HG03103 (cell line): ENCODE results near the gene ARHGAP15.

Source experiments
- ATAC-seq: cut with Tn5 transposase; IDR thresholded peaks from one replicate; pipeline ENCODE4 v1.9.1; 2021; ENCODE audit warnings: low read depth; ENCODE audit not compliant: unreplicated experiment

Gene ARHGAP15

GRCh38 chr2:143475041-143475776 lies 346.0 kb downstream of the ARHGAP15 start:
- no peak for ATAC-seq

- ATAC-seq = no peak
Measured at GRCh38 chr2:143476336-143477087, 347.3 kb downstream of the ARHGAP15 start.

GRCh38 chr2:143477714-143478443 lies 348.7 kb downstream of the ARHGAP15 start:
- ATAC-seq = no peak

GRCh38 chr2:143480086-143480485 lies 350.9 kb downstream of the ARHGAP15 start:
- ATAC-seq = no peak

- ATAC-seq = no peak
Measured at GRCh38 chr2:143480601-143481236, 351.5 kb downstream of the ARHGAP15 start.

GRCh38 chr2:143481237-143481623 lies 352.0 kb downstream of the ARHGAP15 start:
- no peak for ATAC-seq

GRCh38 chr2:143481733-143482132 lies 352.5 kb downstream of the ARHGAP15 start:
- ATAC-seq = no peak

- no peak for ATAC-seq
Measured at GRCh38 chr2:143482316-143482715, 353.1 kb downstream of the ARHGAP15 start.

- no peak for ATAC-seq
Measured at GRCh38 chr2:143482771-143483170, 353.6 kb downstream of the ARHGAP15 start.

GRCh38 chr2:143486976-143487375 lies 357.8 kb downstream of the ARHGAP15 start:
- no peak for ATAC-seq

GRCh38 chr2:143489145-143489544 lies 359.9 kb downstream of the ARHGAP15 start:
- no peak for ATAC-seq

- no peak for ATAC-seq
Measured at GRCh38 chr2:143491131-143491530, 361.9 kb downstream of the ARHGAP15 start.

- ATAC-seq = no peak
Measured at GRCh38 chr2:143493339-143493738, 364.1 kb downstream of the ARHGAP15 start.

GRCh38 chr2:143497726-143498125 lies 368.5 kb downstream of the ARHGAP15 start:
- no peak for ATAC-seq

GRCh38 chr2:143498496-143498895 lies 369.3 kb downstream of the ARHGAP15 start:
- no peak for ATAC-seq

- ATAC-seq = no peak
Measured at GRCh38 chr2:143499061-143499460, 369.8 kb downstream of the ARHGAP15 start.

GRCh38 chr2:143501106-143501676 lies 372.0 kb downstream of the ARHGAP15 start:
- ATAC-seq = no peak

- no peak for ATAC-seq
Measured at GRCh38 chr2:143503280-143503679, 374.1 kb downstream of the ARHGAP15 start.

GRCh38 chr2:143504397-143504796 lies 375.2 kb downstream of the ARHGAP15 start:
- no peak for ATAC-seq

- ATAC-seq = no peak
Measured at GRCh38 chr2:143505542-143505941, 376.3 kb downstream of the ARHGAP15 start.
